Lung (tissue), 12 donors: ENCODE data around the gene ETV2. TPM values are rescaled to one million over a fixed set of nuclear protein-coding genes. Genes with fewer than 3 reads are reported as not detected.

Experiments used
- ATAC-seq: fragments of 200-7000 bp; cut with Tn5 transposase; one replicate; pipeline ENCODE4 v1.9.1; 2020; ENCODE audit warnings: moderate number of reproducible peaks; ENCODE audit not compliant: insufficient read depth, low FRiP score
- DNase-seq, 3 donors: peaks; one replicate each; pipeline ENCODE4 v3.0.0-alpha.2; 2013 to 2017
- H3K27ac ChIP-seq, 2 donors: one replicate each; pipeline ENCODE4 v1.5.1; 2013; ENCODE audit warnings: mild to moderate bottlenecking in 2 of 2, moderate library complexity in 2 of 2, control low read depth in 1 of 2, inconsistent platforms in 1 of 2, low read depth in 1 of 2, low read length in 1 of 2
- H3K27me3 ChIP-seq, 3 donors: one replicate each; pipeline ENCODE4 v1.5.1; 2013; ENCODE audit warnings: low read length in 2 of 3; ENCODE audit not compliant: control insufficient read depth in 3 of 3, insufficient read depth in 3 of 3
- H3K36me3 ChIP-seq, 4 donors: one replicate each; pipeline ENCODE4 v1.5.1; 2013; ENCODE audit warnings: low read length in 4 of 4, mild to moderate bottlenecking in 1 of 4, moderate library complexity in 1 of 4; ENCODE audit not compliant: control insufficient read depth in 4 of 4, insufficient read depth in 4 of 4
- H3K4me1 ChIP-seq, 5 donors: one replicate each; pipeline ENCODE4 v1.5.1; 2013; ENCODE audit warnings: low read length in 5 of 5, mild to moderate bottlenecking in 2 of 5, moderate library complexity in 1 of 5; ENCODE audit not compliant: control insufficient read depth in 5 of 5, insufficient read depth in 5 of 5
- H3K4me3 ChIP-seq: one replicate; pipeline ENCODE4 v1.5.1; 2013; ENCODE audit warnings: mild to moderate bottlenecking, control low read depth, moderate library complexity
- H3K9ac ChIP-seq, 2 donors: one replicate each; pipeline ENCODE4 v1.5.1; 2013; ENCODE audit warnings: low read length in 2 of 2, control low read depth in 1 of 2; ENCODE audit not compliant: insufficient read depth in 1 of 2
- H3K9me3 ChIP-seq, 4 donors: one replicate each; pipeline ENCODE4 v1.5.1; 2013; ENCODE audit warnings: low read length in 3 of 4, mild to moderate bottlenecking in 1 of 4, moderate library complexity in 1 of 4; ENCODE audit not compliant: control insufficient read depth in 4 of 4, insufficient read depth in 3 of 4
- WGBS, 2 donors: extraction: QIAGEN DNeasy Blood & Tissue Kit; methylation state at CpG; one replicate each; pipeline ENCODE4 v1.1.7; 2013; 5-methylcytosine and 5-hydroxymethylcytosine counted together
- polyA plus RNA-seq, 2 donors: library from polyadenylated mRNA; stranded (reverse); fragments of 200-250 nt; gene quantifications; one replicate each; pipeline ENCODE4 v1.2.1, GENCODE V29; 2013
- total RNA-seq, 2 donors: library from RNA; depleted of rRNA in 1 of 2; stranded (reverse); fragments of >200 nt in 1 of 2; gene quantifications; one replicate each; pipeline ENCODE4 v1.2.1, GENCODE V29; 2014 to 2021
- TF ChIP-seq, protein P1 (sequence below): IDR thresholded peaks from 2 replicates; pipeline ENCODE4 v1.5.1; 2012; ENCODE audit warnings: mild to moderate bottlenecking; ENCODE audit errors: control extremely low read depth, extremely low read depth
- donor health status: control.
- donor health status: control.
- donor health status: Bipolar disorder and iron deficiency.
- donor health status: healthy.
- donor health status: DM: yes; HTN: yes; CAD: no.

ETV2 gene
- total and polyA plus RNA-seq, 4 donors: 0.31 to 2.5 (median 1.1) TPM

DNA sequence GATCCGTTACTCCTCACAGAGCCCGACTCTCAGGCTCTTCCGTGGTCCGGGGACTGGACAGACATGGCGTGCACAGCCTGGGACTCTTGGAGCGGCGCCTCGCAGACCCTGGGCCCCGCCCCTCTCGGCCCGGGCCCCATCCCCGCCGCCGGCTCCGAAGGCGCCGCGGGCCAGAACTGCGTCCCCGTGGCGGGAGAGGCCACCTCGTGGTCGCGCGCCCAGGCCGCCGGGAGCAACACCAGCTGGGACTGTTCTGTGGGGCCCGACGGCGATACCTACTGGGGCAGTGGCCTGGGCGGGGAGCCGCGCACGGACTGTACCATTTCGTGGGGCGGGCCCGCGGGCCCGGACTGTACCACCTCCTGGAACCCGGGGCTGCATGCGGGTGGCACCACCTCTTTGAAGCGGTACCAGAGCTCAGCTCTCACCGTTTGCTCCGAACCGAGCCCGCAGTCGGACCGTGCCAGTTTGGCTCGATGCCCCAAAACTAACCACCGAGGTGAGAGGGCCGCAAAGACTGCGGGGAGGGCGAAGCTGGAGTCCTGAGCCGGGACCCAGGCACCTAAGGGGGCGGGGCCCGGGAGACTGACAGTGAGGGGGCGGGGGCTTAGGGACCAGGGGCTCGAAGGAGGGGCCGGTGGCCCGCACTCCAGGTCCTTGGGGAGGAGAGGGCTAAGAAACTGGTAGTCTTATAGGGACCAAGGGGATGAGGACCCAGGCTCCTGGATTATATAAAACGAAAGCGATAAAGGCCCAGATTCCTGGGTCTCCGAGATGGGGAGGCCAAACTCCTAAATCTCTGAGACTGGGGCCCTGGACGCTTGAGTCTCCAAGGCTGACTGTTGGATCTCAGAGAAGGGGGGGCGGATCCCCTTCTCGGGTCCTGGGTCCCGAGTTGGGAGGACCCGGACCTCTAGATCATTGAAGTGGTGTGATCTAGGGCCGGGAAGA is 2.0 kb downstream of the ETV2 start:
- Histone ChIP-seq H3K4me3 (peak overlapping the region; percentile 49), H3K9ac (peak overlapping the region in 1 of 2 donors; percentile 38), H3K9me3 (no peaks in the 10 kb centered on the region), H3K4me1 (peaks cover 2 to 31% (median 6%) of the 10 kb centered on the region in 5 donors), H3K27ac (peak overlapping the region; percentile 63 to 85), H3K36me3 (peaks cover 0 to 2% (median 0%) of the 10 kb centered on the region in 4 donors), H3K27me3 (no peaks in the 10 kb centered on the region)
- TF ChIP-seq, protein P1, sequence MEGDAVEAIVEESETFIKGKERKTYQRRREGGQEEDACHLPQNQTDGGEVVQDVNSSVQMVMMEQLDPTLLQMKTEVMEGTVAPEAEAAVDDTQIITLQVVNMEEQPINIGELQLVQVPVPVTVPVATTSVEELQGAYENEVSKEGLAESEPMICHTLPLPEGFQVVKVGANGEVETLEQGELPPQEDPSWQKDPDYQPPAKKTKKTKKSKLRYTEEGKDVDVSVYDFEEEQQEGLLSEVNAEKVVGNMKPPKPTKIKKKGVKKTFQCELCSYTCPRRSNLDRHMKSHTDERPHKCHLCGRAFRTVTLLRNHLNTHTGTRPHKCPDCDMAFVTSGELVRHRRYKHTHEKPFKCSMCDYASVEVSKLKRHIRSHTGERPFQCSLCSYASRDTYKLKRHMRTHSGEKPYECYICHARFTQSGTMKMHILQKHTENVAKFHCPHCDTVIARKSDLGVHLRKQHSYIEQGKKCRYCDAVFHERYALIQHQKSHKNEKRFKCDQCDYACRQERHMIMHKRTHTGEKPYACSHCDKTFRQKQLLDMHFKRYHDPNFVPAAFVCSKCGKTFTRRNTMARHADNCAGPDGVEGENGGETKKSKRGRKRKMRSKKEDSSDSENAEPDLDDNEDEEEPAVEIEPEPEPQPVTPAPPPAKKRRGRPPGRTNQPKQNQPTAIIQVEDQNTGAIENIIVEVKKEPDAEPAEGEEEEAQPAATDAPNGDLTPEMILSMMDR: no peak
- DNase-seq: peak; percentile 89 to 93 (median 90)
- WGBS, 2 donors: 0 to 1% methylated on average over 68 to 69 of the region's 69 CpGs
- peak; percentile 69 for ATAC-seq

- H3K36me3 ChIP-seq: peaks cover 0 to 2% (median 0%) of the 10 kb centered on the region in 4 donors
- H3K27ac ChIP-seq: peak overlapping the region; percentile 80 to 85
- TF ChIP-seq, protein P1: no peak
- no peaks in the 10 kb centered on the region for H3K9me3 ChIP-seq
- peak overlapping the region; percentile 30 for H3K4me3 ChIP-seq
- DNase-seq (peak; percentile 95 to 97 (median 97)), ATAC-seq (peak; percentile 91)
- H3K4me1 ChIP-seq: peaks cover 5 to 38% (median 12%) of the 10 kb centered on the region in 5 donors
- 0 to 1% methylated on average over 60 of the region's 60 CpGs for WGBS, 2 donors
- no peaks in the 10 kb centered on the region for H3K27me3 ChIP-seq
- H3K9ac ChIP-seq: peak overlapping the region in 1 of 2 donors; percentile 55
Observed at GRCh38 chr19:35644206-35644986, 2.9 kb downstream of the ETV2 start.

- ATAC-seq (no peak), DNase-seq (peak; percentile 74 to 79 (median 77))
- Histone ChIP-seq H3K27ac (peak overlapping the region; percentile 80 to 85), H3K36me3 (peaks cover 0 to 2% (median 0%) of the 10 kb centered on the region in 4 donors), H3K4me1 (peaks cover 5 to 38% (median 12%) of the 10 kb centered on the region in 5 donors), H3K27me3 (no peaks in the 10 kb centered on the region), H3K9me3 (no peaks in the 10 kb centered on the region), H3K9ac (peak overlapping the region in 1 of 2 donors; percentile 55), H3K4me3 (no peak overlapping the region)
- 18 to 21% methylated on average over 20 of the region's 20 CpGs for WGBS, 2 donors
- TF ChIP-seq, protein P1: no peak
Observed at GRCh38 chr19:35644987-35645679, 3.6 kb downstream of the ETV2 start.
